Thyroid gland (tissue), 4 donors: ENCODE measurements around the gene LRRC4.

Experiments used
- POLR2A ChIP-seq, 2 donors: fragments of 450-650 bp; IDR thresholded peaks; one replicate each; pipeline ENCODE4 v1.6.1; 2017; ENCODE audit warnings: antibody characterized with exemption in 2 of 2, mild to moderate bottlenecking in 2 of 2, moderate library complexity in 1 of 2
- TF ChIP-seq, protein P1 (sequence below), 6 experiments: fragments of 200-600 bp in 3 of 6; fragments of 450-650 bp in 3 of 6; sonication (generic) in 3 of 6; IDR thresholded peaks; one replicate each; pipeline ENCODE4 v1.5.1; 2016 to 2019; ENCODE audit warnings: antibody characterized with exemption in 6 of 6, mild to moderate bottlenecking in 2 of 6, inconsistent platforms in 1 of 6, moderate library complexity in 1 of 6

GRCh38 chr7:128008141-128008540, 23.1 kb downstream of the LRRC4 start:
- TF ChIP-seq POLR2A (IDR thresholded peaks at IDR 0.05), result no peak
- TF ChIP-seq, protein P1, sequence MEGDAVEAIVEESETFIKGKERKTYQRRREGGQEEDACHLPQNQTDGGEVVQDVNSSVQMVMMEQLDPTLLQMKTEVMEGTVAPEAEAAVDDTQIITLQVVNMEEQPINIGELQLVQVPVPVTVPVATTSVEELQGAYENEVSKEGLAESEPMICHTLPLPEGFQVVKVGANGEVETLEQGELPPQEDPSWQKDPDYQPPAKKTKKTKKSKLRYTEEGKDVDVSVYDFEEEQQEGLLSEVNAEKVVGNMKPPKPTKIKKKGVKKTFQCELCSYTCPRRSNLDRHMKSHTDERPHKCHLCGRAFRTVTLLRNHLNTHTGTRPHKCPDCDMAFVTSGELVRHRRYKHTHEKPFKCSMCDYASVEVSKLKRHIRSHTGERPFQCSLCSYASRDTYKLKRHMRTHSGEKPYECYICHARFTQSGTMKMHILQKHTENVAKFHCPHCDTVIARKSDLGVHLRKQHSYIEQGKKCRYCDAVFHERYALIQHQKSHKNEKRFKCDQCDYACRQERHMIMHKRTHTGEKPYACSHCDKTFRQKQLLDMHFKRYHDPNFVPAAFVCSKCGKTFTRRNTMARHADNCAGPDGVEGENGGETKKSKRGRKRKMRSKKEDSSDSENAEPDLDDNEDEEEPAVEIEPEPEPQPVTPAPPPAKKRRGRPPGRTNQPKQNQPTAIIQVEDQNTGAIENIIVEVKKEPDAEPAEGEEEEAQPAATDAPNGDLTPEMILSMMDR (IDR thresholded peaks at IDR 0.05), result no peak
